ELR (cell line): ENCODE results near the gene HHEX.

Experiments
- DNase-seq: peaks from one replicate; pipeline ENCODE4 v3.0.0-alpha.2; 2015; ENCODE audit warnings: low read depth

The HHEX gene

GRCh38 chr10:92689663-92690210, at the start of gene HHEX:
Gene HHEX, plus strand, starts transcription at chr10:92689955. Its CDS starts 32 bp downstream, at chr10:92689987.
- DNase-seq, result peak; percentile 82

DNA sequence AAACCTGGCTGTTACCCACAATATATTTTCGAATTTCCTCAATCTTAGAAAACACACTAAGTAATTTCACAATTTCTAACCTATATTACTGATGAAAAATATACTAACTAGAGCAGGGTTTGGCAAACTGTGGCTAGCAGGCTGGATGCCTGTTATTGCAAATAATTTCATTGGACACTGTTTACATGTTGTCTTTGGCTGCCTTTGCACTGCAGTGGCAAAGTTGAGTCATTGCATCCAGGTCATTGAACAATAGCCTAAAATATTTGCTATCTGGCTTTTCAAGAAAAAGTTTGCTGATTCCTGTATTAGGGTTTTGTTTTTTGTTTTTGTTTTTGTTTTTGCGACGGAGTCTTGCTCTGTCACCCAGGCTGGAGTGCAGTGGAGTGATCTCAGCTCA, 49.6 kb upstream of the HHEX start:
- peak; percentile 52 for DNase-seq

DNA sequence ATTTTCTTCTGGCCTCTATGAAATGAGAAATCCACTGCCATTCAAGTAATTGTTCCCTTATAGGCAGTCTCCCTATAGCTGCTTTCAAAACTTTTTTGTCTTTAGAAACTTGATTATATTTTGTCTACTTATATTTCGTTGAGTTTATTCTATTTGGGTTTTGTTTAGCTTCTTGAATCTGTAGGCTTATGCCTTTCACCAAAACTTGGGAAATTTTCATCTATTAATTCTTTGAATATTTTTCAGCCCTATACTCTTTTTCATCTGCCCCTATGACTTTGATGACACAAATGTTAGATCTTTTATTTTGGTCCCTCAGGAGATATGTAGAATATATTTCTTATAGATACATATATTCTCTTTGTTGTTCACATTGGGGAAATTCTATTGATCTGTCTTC, 48.3 kb upstream of the HHEX start:
- no peak for DNase-seq

DNA sequence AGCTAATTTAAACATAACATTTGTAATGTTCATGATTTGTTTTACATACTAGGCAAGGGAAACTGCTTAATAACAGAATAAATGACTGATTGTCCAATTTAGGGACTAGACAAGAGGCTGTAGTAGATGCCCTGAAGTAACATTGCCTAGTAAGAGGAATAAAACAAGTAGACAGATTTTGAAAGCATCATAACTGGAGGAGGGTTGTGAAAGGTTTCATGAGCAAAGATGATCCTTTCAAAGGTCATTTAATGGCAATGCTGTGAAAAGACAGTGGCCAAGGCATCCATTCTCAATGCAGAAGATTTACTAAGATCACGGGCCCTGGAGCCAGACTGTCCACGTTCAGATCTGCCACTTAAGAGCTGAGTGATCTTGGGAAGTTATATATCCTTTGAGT, 44.8 kb upstream of the HHEX start:
- DNase-seq, result no peak

- peak; percentile 52 for DNase-seq
Measured at GRCh38 chr10:92650864-92651263, 38.9 kb upstream of the HHEX start.

DNA sequence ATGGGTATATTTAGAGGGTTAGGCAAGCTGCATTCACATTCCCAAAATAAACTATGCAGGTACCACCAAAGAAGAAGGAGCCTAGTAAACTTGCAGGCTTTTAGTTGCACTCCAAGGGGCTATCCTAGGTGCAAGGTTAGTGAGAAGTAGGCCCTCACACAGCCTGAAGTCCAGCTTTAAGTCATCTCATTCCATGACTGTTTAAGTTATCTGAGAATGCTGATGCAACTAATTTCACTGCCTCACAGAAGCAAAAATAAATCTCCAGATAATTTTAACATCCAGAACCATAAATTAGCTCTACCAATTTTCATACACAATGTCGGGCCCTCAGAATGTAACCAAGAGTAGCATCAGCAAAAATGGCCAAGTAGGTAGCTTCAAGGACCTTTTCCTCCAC, 34.3 kb upstream of the HHEX start:
- DNase-seq, result no peak

- no peak for DNase-seq
Measured at GRCh38 chr10:92656266-92656961, 33.3 kb upstream of the HHEX start.

DNA sequence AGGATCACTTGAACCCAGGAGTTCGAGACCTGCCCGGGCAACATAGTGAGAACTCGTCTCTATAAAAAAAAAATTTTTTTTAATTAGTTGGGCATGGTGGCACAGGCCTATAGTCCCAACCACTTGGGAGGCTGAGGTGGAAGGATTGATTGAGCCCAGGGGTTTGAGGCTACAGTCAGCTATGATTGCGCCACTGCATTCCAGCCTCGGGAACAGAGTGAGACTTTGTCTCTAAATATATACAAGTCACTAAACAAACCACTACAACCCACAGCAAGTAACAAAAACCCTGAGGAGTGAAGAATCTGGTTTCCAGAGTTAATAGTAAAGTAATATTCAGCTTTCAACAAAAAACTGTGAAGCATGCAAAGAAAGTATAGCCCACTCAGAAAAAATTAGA, 32.7 kb upstream of the HHEX start:
- DNase-seq, result peak; percentile 32

DNA sequence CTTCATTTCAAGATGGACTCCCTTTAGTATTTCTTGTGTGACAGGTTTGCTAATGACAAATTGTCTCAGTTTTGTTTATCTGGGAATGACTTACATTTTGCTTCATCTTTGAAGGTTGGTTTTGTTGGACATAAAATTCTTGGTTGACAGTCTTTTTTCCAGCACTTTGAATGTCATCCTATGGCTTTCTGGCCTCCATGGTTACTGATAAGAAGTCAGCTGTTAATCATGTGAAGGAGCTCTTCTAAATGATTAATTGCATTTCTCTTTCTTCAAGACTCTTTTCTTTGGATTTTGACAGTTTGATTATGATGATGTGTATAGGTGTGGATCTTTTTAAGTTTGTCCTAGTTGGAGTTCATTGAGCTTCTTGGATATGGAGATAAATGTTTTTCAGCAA, 26.9 kb upstream of the HHEX start:
- DNase-seq, result no peak

DNA sequence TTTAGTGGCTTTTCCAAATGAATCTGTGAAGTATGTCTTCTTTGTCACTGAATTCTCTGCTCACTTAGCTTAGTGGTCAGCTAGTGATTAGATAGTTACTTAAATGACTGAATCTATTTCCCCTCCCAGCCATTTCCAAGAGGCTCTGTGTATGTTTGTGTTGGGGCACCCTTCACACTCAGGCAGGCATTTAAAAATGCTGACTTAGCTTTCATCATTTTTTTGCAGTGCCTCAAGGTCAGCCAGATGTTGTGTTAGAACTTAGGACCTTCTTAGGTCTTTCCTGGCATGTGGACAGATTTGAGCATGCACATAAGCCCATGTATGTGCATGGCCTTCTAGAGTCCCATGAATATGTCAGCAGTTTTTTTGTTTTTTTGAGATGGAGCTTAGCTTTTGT, 25.4 kb upstream of the HHEX start:
- no peak for DNase-seq

GRCh38 chr10:92667078-92667477, 22.7 kb upstream of the HHEX start:
- no peak for DNase-seq

DNA sequence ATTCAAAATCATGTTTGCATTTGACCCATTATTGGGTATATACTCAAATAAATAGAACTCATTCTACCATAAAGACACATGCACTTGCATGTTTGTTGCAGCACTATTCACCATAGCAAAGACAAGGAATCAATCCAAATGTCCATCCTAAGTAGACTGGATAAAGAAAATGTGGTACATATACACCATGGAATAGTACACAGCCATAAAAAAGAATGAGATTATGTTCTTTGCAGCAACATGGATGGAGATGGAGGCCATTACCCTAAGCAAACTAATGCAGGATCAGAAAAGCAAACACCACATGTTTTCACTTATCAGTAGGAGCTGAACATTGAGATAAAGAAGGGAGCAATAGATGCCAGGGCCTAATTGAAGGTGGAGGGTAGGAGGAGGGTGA, 12.0 kb upstream of the HHEX start:
- DNase-seq, result no peak

DNA sequence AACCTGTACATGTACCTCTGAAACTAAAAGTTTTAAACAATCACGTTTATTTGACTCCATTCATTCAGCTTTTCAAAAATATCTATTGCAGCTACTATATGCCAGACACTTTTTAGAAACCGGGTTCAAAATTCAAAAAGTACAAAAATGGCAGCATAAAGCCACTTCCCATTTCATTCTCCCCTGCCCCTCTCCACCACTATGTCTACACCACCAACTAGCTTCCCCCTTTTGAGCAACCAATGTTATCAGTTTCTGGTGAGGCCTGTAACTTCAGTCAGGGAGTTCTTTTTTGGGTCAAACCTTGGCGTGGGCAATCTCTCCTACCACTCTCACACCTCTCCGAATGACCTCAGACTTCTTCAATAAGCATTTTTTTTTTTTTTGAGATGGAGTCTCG, 11.5 kb upstream of the HHEX start:
- no peak for DNase-seq

DNA sequence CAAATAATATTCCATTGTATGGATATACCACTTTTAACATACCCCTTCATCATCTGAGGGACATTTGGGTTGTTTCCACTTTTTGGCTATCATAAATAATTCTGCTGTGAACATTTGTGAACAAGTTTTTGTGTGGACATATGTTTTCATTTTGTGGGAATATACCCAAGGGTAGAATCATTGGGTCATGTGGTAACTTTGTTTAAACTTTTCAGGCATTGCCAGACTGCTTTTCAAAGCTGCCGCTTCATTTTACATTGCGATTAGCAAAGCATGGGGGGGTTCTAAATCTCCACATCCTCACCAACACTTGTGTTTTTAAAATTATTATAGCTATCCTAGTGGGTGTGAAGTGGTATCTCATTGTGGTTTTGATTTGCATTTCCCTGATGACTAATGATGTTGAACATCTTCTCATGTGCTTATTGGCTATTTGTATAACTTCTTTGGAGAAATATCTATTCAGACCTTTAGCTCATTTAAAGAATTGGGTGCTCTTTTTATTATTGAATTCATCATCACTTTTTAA, 8.4 kb upstream of the HHEX start:
- DNase-seq, result no peak

DNA sequence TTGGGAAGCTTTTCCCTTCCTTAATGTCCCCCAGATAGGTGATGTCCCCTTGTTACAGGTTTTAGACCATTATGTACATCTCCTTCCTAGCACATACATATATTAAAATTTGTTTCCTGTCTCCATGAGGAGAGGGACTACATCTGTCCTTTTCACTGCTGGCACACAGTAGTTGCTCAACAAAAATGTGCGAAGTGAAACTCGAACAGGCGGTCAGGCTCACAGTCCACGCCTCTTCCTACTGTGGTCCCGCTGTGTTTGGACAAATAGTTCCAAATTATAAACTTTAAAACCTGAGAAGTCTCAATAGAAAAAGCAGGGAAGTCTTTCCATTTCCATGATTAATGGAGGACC, 1.2 kb upstream of the HHEX start:
- DNase-seq, result no peak

- DNase-seq, result peak; percentile 51
Measured at GRCh38 chr10:92688927-92689662, 660 bp upstream of the HHEX start.

GRCh38 chr10:92690211-92690914, 608 bp downstream of the HHEX start:
- peak; percentile 87 for DNase-seq

- DNase-seq, result no peak
Measured at GRCh38 chr10:92690915-92691590, 1.3 kb downstream of the HHEX start.

GRCh38 chr10:92691591-92692079, 1.9 kb downstream of the HHEX start:
- DNase-seq, result no peak

DNA sequence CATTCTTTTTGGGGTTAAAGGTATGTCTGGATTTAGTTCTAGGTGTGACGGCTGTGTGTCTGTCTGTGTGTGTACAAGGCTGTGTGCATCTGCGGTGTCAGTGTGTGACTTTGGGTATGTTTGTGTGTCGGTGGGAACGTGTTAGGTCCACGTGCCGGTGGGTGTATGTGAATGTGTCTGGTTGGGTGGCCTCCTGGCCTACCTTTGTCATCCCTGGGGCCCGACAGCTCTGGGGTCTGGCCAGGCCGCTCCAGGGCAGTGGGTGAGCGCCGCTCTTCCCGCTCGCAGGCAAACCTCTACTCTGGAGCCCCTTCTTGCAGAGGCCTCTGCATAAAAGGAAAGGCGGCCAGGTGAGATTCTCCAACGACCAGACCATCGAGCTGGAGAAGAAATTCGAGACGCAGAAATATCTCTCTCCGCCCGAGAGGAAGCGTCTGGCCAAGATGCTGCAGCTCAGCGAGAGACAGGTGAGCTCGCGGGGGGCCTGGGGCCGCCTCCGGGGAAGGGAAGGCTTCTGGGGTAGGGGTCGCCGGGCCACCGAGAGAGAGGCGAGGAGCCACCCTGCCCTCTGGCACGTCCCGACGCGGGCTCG, 2.4 kb downstream of the HHEX start:
- DNase-seq, result no peak

DNA sequence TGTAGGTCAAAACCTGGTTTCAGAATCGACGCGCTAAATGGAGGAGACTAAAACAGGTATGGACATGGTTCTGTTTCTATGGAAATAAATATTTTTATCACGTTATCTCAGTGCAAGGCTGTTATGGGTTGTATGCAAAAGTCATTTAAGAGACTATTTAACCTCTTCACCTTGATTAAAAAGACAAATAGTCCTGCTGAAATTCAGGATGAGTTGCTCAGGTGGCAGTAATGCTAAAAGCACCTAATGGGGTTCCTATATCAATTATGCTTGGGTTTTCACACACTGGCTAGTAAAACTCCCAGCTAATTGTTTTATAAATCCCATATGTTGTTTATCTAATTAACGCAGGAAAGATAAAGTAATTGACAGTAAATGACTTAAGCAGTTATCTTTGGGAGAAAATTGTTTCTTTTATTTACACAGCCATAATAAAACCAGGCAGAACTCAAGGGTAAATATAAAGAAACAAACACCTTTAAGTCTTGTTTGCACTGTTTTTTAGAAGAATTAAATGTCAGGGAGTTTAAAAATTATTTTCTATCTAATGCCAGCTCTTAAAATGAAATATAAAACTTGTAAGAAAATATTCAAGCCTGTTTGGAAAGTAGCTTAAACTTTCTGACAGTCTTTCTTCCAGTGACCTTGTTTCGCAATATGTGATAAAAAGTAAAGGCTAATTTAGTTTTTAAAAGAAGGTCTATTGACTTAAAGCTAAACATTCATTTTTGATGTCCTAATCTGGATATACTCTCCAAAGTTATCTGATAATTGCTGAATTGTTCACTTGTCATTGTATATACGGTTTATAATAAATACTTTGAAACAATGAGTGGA, 3.2 kb downstream of the HHEX start:
- DNase-seq, result no peak
